ENCODE measurements around the gene HUS1.

DNA sequence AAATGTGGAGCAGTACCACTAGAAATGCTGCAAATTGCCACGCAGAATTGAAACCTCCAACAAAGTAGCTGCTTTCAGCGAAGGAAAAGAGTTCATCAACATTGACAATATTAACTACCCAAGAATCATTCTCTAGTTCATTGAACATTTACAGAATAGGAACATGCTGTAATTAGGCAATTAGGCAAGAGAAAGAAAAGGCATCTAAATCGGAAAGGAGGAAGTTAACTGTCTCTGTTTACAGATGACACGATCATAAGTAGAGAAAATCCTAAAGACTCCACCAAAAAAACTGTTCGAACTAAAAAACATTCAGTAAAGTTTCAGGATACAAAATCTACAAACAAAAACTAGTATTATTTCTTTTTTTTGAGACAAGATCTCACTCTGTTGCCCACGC lies 22.3 kb downstream of the HUS1 start:
- TF ChIP-seq, protein P1, sequence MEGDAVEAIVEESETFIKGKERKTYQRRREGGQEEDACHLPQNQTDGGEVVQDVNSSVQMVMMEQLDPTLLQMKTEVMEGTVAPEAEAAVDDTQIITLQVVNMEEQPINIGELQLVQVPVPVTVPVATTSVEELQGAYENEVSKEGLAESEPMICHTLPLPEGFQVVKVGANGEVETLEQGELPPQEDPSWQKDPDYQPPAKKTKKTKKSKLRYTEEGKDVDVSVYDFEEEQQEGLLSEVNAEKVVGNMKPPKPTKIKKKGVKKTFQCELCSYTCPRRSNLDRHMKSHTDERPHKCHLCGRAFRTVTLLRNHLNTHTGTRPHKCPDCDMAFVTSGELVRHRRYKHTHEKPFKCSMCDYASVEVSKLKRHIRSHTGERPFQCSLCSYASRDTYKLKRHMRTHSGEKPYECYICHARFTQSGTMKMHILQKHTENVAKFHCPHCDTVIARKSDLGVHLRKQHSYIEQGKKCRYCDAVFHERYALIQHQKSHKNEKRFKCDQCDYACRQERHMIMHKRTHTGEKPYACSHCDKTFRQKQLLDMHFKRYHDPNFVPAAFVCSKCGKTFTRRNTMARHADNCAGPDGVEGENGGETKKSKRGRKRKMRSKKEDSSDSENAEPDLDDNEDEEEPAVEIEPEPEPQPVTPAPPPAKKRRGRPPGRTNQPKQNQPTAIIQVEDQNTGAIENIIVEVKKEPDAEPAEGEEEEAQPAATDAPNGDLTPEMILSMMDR (IDR thresholded peaks at IDR 0.05 in 4 of 5, conservative IDR thresholded peaks at IDR 0.05 in 1 of 5) = no peak
- no peak for TF ChIP-seq POLR2A (IDR thresholded peaks at IDR 0.05)
